ENCODE measurements around the gene FNTB.

Gene FNTB

GRCh38 chr14:64983439-64984310 is 3.0 kb upstream of the FNTB start:
- DNase-seq (ENCODE audit: low spot score), result peak; percentile 60

GRCh38 chr14:64987438-64987767 is 708 bp downstream of the FNTB start:
- peak; percentile 41 for DNase-seq (ENCODE audit: low spot score)

- no peak for DNase-seq (ENCODE audit: low spot score)
Observed at GRCh38 chr14:64990296-64990695, 3.6 kb downstream of the FNTB start.

- DNase-seq (ENCODE audit: low spot score), result no peak
Observed at GRCh38 chr14:64990939-64991338, 4.2 kb downstream of the FNTB start.

- DNase-seq (ENCODE audit: low spot score), result no peak
Observed at GRCh38 chr14:64992328-64992885, 5.7 kb downstream of the FNTB start.

GRCh38 chr14:64993266-64993930 is 6.7 kb downstream of the FNTB start:
- no peak for DNase-seq (ENCODE audit: low spot score)

- DNase-seq (ENCODE audit: low spot score), result no peak
Observed at GRCh38 chr14:64994540-64994939, 7.8 kb downstream of the FNTB start.

GRCh38 chr14:64995291-64995690 is 8.6 kb downstream of the FNTB start:
- no peak for DNase-seq (ENCODE audit: low spot score)

GRCh38 chr14:64997108-64997794 is 10.6 kb downstream of the FNTB start:
- no peak for DNase-seq (ENCODE audit: low spot score)

- DNase-seq (ENCODE audit: low spot score), result peak; percentile 14
Observed at GRCh38 chr14:64998455-64998931, 11.8 kb downstream of the FNTB start.

- no peak for DNase-seq (ENCODE audit: low spot score)
Observed at GRCh38 chr14:65000898-65001591, 14.3 kb downstream of the FNTB start.

- DNase-seq (ENCODE audit: low spot score), result no peak
Observed at GRCh38 chr14:65001723-65002122, 15.0 kb downstream of the FNTB start.

GRCh38 chr14:65002586-65003210 is 16.0 kb downstream of the FNTB start:
- DNase-seq (ENCODE audit: low spot score), result peak; percentile 13

GRCh38 chr14:65003394-65003793 is 16.7 kb downstream of the FNTB start:
- DNase-seq (ENCODE audit: low spot score), result no peak

- DNase-seq (ENCODE audit: low spot score), result no peak
Observed at GRCh38 chr14:65006261-65006721, 19.6 kb downstream of the FNTB start.

- no peak for DNase-seq (ENCODE audit: low spot score)
Observed at GRCh38 chr14:65007202-65007601, 20.5 kb downstream of the FNTB start.

- DNase-seq (ENCODE audit: low spot score), result no peak
Observed at GRCh38 chr14:65010211-65010931, 23.7 kb downstream of the FNTB start.

- no peak for DNase-seq (ENCODE audit: low spot score)
Observed at GRCh38 chr14:65011538-65011937, 24.8 kb downstream of the FNTB start.

GRCh38 chr14:65012353-65012752 is 25.7 kb downstream of the FNTB start:
- DNase-seq (ENCODE audit: low spot score), result no peak

- no peak for DNase-seq (ENCODE audit: low spot score)
Observed at GRCh38 chr14:65015391-65015790, 28.7 kb downstream of the FNTB start.

GRCh38 chr14:65016471-65016870 is 29.8 kb downstream of the FNTB start:
- no peak for DNase-seq (ENCODE audit: low spot score)
